ENCODE measurements around the gene SSBP1. TPM values are rescaled to one million over a fixed set of nuclear protein-coding genes. Genes with fewer than 3 reads are reported as not detected.

Gene SSBP1
- total and polyA plus RNA-seq, 2 experiments from 2014 or later, result 283 to 1,006 TPM

GRCh38 chr7:141706239-141707064, 31.7 kb upstream of the SSBP1 start:
- Mint-ChIP-seq H3K36me3 (ENCODE audit: low read depth) (no peaks in the 10 kb centered on the region), H3K27me3 (ENCODE audit: insufficient read depth, low read depth, poor library complexity) (peaks cover 12% of the 10 kb centered on the region), H3K4me1 (peaks cover 40% of the 10 kb centered on the region), H3K27ac (no peak overlapping the region), H3K9me3 (no peaks in the 10 kb centered on the region), H3K4me3 (no peak overlapping the region)
- Histone ChIP-seq H3K36me3 (ENCODE audit: insufficient read depth) (no peaks in the 10 kb centered on the region), H3K9me2 (ENCODE audit: insufficient read depth) (no peaks in the 10 kb centered on the region), H3K4me2 (no peak overlapping the region), H3F3A (replicated peaks; ENCODE audit: low read depth) (no peaks in the 10 kb centered on the region), H3K4me3 (no peak overlapping the region), H2AFZ (peak overlapping the region; percentile 32; the same call in 1 of the 2 replicates), H3K27me3 (ENCODE audit: insufficient read depth) (peaks cover 19% of the 10 kb centered on the region), H3K27ac (ENCODE audit: low read depth) (no peak overlapping the region), H4K20me1 (replicated peaks; ENCODE audit: insufficient read depth) (no peaks in the 10 kb centered on the region), H3K79me2 (replicated peaks; ENCODE audit: insufficient read depth) (no peaks in the 10 kb centered on the region), H3K4me1 (ENCODE audit: insufficient read depth) (peaks cover 36% of the 10 kb centered on the region)
- no peak for ATAC-seq
- DNase-seq (ENCODE audit: low spot score), result no peak
- no peak for TF ChIP-seq REST (IDR thresholded peaks at IDR 0.05; ENCODE audit: unreplicated experiment)
- no peak for TF ChIP-seq STAT1 (IDR thresholded peaks at IDR 0.05; ENCODE audit: unreplicated experiment)
- no peak for TF ChIP-seq CREB1 (CRISPR knock-in tag; IDR thresholded peaks at IDR 0.05; ENCODE audit: low read depth)

GRCh38 chr7:141708351-141708750, 29.8 kb upstream of the SSBP1 start, which contains the start of gene WEE2:
Gene WEE2, plus strand, starts transcription at chr7:141708353. Its CDS starts 406 bp downstream, at chr7:141708759.
- no peak within 1 kb of the TSS for H3K27ac ChIP-seq (ENCODE audit: low read depth)
- no peaks in the 10 kb centered on the region for H4K20me1 ChIP-seq (replicated peaks; ENCODE audit: insufficient read depth)
- Mint-ChIP-seq H3K27me3 (ENCODE audit: insufficient read depth, low read depth, poor library complexity) (peaks cover 11% of the 10 kb centered on the region), H3K4me1 (peaks cover 50% of the 10 kb centered on the region), H3K9me3 (no peaks in the 10 kb centered on the region), H3K36me3 (ENCODE audit: low read depth) (no peaks in the 10 kb centered on the region), H3K27ac (no peak within 1 kb of the TSS), H3K4me3 (no peak within 1 kb of the TSS)
- H3K27me3 ChIP-seq (ENCODE audit: insufficient read depth), result peaks cover 8% of the 10 kb centered on the region
- H3K4me2 ChIP-seq, result no peak within 1 kb of the TSS
- H3F3A ChIP-seq (replicated peaks; ENCODE audit: low read depth), result no peaks in the 10 kb centered on the region
- ATAC-seq (no peak), DNase-seq (ENCODE audit: low spot score) (no peak)
- no peaks in the 10 kb centered on the region for H3K36me3 ChIP-seq (ENCODE audit: insufficient read depth)
- no peak within 1 kb of the TSS; the same call in 1 of the 2 replicates for H2AFZ ChIP-seq
- peaks cover 31% of the 10 kb centered on the region for H3K4me1 ChIP-seq (ENCODE audit: insufficient read depth)
- no peak within 1 kb of the TSS for H3K4me3 ChIP-seq
- no peaks in the 10 kb centered on the region for H3K79me2 ChIP-seq (replicated peaks; ENCODE audit: insufficient read depth)
- no peaks in the 10 kb centered on the region for H3K9me2 ChIP-seq (ENCODE audit: insufficient read depth)
- no peak for TF ChIP-seq EZH2 (IDR thresholded peaks at IDR 0.05; ENCODE audit: low read depth, unreplicated experiment)
- TF ChIP-seq JUNB (IDR thresholded peaks at IDR 0.05; ENCODE audit: unreplicated experiment), result no peak
- no peak for TF ChIP-seq ZNF114 (CRISPR knock-in tag; IDR thresholded peaks at IDR 0.05)
- no peak for TF ChIP-seq EZH2phosphoT487 (IDR thresholded peaks at IDR 0.05; ENCODE audit: unreplicated experiment)
- TF ChIP-seq STAT1 (IDR thresholded peaks at IDR 0.05; ENCODE audit: unreplicated experiment), result no peak
- TF ChIP-seq REST (IDR thresholded peaks at IDR 0.05; ENCODE audit: unreplicated experiment), result no peak
- TF ChIP-seq CTCF (conservative IDR thresholded peaks at IDR 0.05; ENCODE audit: low read depth in 2 of 2), result no peak
- no peak for TF ChIP-seq CREB1 (CRISPR knock-in tag; IDR thresholded peaks at IDR 0.05; ENCODE audit: low read depth)
- no peak for TF ChIP-seq ETS1 (IDR thresholded peaks at IDR 0.05)
- TF ChIP-seq ZNF331 (CRISPR knock-in tag; IDR thresholded peaks at IDR 0.05; ENCODE audit: low read depth), result no peak
